Measurements from ENCODE around the gene PLIN4. TPM values are rescaled to one million over a fixed set of nuclear protein-coding genes. Genes with fewer than 3 reads are reported as not detected.
A peak's percentile ranks its signal among the peaks of the same experiment; 100 is the strongest.

Gene PLIN4
- total and polyA plus RNA-seq, 9 of the 15 experiments (the other 6 are each of a cell fraction or from before 2014, with no cell fraction given) = 0.04 to 0.16 (median 0.07) TPM; not detected in 3

DNA sequence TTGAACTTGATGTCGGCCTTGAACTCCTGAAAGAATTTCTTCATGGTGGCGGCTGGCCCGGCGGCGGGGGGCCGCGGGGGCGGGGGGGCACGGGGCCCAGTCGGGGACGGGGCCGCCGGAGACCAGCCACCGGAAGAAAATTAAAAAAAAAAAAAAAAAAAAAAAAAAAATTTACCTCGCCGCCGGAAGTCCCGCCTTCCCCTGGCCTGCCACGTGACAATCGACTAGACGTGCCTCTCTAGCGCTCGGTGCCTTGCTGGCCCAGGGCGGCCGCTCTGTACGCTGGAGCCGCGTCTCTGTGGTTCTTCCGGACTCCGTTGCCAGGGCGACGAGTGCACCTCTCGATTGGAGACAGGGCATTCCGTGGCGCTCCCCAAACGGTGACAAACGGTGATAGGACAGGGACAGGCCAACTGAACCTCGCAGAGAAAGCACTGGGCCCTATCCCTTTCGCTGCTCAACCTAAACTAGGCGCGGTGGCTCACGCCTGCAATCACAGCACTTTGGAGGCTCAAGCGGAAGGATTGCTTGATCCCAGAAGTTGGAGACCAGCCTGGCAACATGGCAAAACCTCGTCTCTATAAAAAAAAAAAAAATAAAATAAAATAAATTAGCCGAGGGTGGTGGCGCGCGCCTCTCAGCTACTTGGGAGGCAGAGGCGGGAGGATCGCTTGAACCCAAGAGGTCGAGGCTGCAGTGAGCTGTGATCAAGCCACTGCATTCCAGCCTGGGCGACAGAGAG, 60.5 kb downstream of the PLIN4 start, which contains the start of gene UBXN6 (continued):
- TF ChIP-seq, protein P1, sequence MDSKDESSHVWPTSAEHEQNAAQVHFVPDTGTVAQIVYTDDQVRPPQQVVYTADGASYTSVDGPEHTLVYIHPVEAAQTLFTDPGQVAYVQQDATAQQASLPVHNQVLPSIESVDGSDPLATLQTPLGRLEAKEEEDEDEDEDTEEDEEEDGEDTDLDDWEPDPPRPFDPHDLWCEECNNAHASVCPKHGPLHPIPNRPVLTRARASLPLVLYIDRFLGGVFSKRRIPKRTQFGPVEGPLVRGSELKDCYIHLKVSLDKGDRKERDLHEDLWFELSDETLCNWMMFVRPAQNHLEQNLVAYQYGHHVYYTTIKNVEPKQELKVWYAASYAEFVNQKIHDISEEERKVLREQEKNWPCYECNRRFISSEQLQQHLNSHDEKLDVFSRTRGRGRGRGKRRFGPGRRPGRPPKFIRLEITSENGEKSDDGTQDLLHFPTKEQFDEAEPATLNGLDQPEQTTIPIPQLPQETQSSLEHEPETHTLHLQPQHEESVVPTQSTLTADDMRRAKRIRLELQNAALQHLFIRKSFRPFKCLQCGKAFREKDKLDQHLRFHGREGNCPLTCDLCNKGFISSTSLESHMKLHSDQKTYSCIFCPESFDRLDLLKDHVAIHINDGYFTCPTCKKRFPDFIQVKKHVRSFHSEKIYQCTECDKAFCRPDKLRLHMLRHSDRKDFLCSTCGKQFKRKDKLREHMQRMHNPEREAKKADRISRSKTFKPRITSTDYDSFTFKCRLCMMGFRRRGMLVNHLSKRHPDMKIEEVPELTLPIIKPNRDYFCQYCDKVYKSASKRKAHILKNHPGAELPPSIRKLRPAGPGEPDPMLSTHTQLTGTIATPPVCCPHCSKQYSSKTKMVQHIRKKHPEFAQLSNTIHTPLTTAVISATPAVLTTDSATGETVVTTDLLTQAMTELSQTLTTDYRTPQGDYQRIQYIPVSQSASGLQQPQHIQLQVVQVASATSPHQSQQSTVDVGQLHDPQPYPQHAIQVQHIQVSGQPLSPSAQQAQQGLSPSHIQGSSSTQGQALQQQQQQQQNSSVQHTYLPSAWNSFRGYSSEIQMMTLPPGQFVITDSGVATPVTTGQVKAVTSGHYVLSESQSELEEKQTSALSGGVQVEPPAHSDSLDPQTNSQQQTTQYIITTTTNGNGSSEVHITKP (IDR thresholded peaks at IDR 0.05; ENCODE audit: partially characterized antibody) = peak; percentile 27
- TF ChIP-seq MTA3 (IDR thresholded peaks at IDR 0.05; ENCODE audit: borderline replicate concordance) (0 out of 2 replicates have a peak, but pooled peaks have one; percentile 19), SREBF2 (CRISPR knock-in tag; IDR thresholded peaks at IDR 0.05) (no peak), NFRKB (IDR thresholded peaks at IDR 0.05; ENCODE audit: low read depth) (no peak), TRIM28 (IDR thresholded peaks at IDR 0.05) (no peak), MAFG (tag; conservative IDR thresholded peaks at IDR 0.05) (no peak), FOXJ2 (tag; IDR thresholded peaks at IDR 0.05) (peak; percentile 77), HDAC2 (IDR thresholded peaks at IDR 0.05) (peak; percentile 41; the same call in 1 of the 2 replicates), STAG1 (CRISPR knock-in tag; IDR thresholded peaks at IDR 0.05; ENCODE audit: borderline replicate concordance) (no peak)
- TF ChIP-seq, protein P2, sequence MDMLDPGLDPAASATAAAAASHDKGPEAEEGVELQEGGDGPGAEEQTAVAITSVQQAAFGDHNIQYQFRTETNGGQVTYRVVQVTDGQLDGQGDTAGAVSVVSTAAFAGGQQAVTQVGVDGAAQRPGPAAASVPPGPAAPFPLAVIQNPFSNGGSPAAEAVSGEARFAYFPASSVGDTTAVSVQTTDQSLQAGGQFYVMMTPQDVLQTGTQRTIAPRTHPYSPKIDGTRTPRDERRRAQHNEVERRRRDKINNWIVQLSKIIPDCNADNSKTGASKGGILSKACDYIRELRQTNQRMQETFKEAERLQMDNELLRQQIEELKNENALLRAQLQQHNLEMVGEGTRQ (CRISPR knock-in tag; IDR thresholded peaks at IDR 0.05) = peak; percentile 93
- TF ChIP-seq, protein P3, sequence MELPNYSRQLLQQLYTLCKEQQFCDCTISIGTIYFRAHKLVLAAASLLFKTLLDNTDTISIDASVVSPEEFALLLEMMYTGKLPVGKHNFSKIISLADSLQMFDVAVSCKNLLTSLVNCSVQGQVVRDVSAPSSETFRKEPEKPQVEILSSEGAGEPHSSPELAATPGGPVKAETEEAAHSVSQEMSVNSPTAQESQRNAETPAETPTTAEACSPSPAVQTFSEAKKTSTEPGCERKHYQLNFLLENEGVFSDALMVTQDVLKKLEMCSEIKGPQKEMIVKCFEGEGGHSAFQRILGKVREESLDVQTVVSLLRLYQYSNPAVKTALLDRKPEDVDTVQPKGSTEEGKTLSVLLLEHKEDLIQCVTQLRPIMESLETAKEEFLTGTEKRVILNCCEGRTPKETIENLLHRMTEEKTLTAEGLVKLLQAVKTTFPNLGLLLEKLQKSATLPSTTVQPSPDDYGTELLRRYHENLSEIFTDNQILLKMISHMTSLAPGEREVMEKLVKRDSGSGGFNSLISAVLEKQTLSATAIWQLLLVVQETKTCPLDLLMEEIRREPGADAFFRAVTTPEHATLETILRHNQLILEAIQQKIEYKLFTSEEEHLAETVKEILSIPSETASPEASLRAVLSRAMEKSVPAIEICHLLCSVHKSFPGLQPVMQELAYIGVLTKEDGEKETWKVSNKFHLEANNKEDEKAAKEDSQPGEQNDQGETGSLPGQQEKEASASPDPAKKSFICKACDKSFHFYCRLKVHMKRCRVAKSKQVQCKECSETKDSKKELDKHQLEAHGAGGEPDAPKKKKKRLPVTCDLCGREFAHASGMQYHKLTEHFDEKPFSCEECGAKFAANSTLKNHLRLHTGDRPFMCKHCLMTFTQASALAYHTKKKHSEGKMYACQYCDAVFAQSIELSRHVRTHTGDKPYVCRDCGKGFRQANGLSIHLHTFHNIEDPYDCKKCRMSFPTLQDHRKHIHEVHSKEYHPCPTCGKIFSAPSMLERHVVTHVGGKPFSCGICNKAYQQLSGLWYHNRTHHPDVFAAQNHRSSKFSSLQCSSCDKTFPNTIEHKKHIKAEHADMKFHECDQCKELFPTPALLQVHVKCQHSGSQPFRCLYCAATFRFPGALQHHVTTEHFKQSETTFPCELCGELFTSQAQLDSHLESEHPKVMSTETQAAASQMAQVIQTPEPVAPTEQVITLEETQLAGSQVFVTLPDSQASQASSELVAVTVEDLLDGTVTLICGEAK (IDR thresholded peaks at IDR 0.05) = peak; percentile 92
- TF ChIP-seq, protein P3 (CRISPR knock-in tag; IDR thresholded peaks at IDR 0.05) = no peak
- TF ChIP-seq, protein P4, sequence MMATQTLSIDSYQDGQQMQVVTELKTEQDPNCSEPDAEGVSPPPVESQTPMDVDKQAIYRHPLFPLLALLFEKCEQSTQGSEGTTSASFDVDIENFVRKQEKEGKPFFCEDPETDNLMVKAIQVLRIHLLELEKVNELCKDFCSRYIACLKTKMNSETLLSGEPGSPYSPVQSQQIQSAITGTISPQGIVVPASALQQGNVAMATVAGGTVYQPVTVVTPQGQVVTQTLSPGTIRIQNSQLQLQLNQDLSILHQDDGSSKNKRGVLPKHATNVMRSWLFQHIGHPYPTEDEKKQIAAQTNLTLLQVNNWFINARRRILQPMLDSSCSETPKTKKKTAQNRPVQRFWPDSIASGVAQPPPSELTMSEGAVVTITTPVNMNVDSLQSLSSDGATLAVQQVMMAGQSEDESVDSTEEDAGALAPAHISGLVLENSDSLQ (IDR thresholded peaks at IDR 0.05) = peak; percentile 59

Data from K562 (cell line).